GM12878 (cell line): ENCODE measurements around the gene ASIC5. TPM values are rescaled to one million over a fixed set of nuclear protein-coding genes. Genes with fewer than 3 reads are reported as not detected.

Source experiments
- FOXM1 ChIP-seq: IDR thresholded peaks from 2 replicates; pipeline ENCODE4 v1.6.1; 2012; ENCODE audit warnings: low read depth, mild to moderate bottlenecking, inconsistent platforms, low read length, moderate library complexity
- RAD21 ChIP-seq: IDR thresholded peaks from 2 replicates; pipeline ENCODE4 v1.6.1; 2011; ENCODE audit warnings: mild to moderate bottlenecking, low read depth, low read length, moderate library complexity; ENCODE audit not compliant: insufficient read depth
- RAD51 ChIP-seq: fragments of 450-650 bp; IDR thresholded peaks from 2 replicates; pipeline ENCODE4 v1.6.1; 2016; ENCODE audit warnings: moderate library complexity, mild to moderate bottlenecking, inconsistent platforms
- YY1 ChIP-seq: IDR thresholded peaks from 2 replicates; pipeline ENCODE4 v1.6.1; 2011; ENCODE audit warnings: low read depth, mild to moderate bottlenecking, low read length
- ZNF24 ChIP-seq: fragments of 450-650 bp; IDR thresholded peaks from 2 replicates; pipeline ENCODE4 v1.6.1; 2017; ENCODE audit warnings: antibody characterized with exemption, mild to moderate bottlenecking
- polyA plus RNA-seq, 11 experiments: library from polyadenylated mRNA; depleted of rRNA in 4 of 11; unstranded in 6 of 11; stranded (reverse) in 5 of 11; fragments of >200 nt; fragmentation: Nextera tagmentation in 4 of 11; fragmentation: Illumina TruSeq in 1 of 11; extraction: Ambion mirVana in 4 of 11; extraction: Trizol in 1 of 11; gene quantifications; 1 replicate in 1 of 11; 2 replicates in 10 of 11; pipeline versions ENCODE4 v1.2.1 to v1.2.3, GENCODE V29; 2011 to 2016; ENCODE audit warnings: inconsistent platforms in 2 of 11, missing spikeins in 2 of 11, low read depth in 1 of 11
- total RNA-seq, 4 experiments: library from RNA; depleted of rRNA in 3 of 4; stranded (reverse); fragments of >200 nt in 3 of 4; fragmentation: Illumina TruSeq in 1 of 4; extraction: Trizol in 1 of 4; gene quantifications; 2 replicates each; pipeline versions ENCODE4 v1.2.1 to v1.2.3, GENCODE V29; 2013 to 2021
- TF ChIP-seq, protein P1 (sequence below): fragments of 450-650 bp; IDR thresholded peaks from 2 replicates; pipeline ENCODE4 v1.6.1; 2017; ENCODE audit warnings: mild to moderate bottlenecking, low read depth, inconsistent platforms; ENCODE audit not compliant: poor library complexity, severe bottlenecking
- TF ChIP-seq, protein P2 (sequence below): IDR thresholded peaks from 2 replicates; pipeline ENCODE4 v1.6.1; 2011; ENCODE audit warnings: mild to moderate bottlenecking, low read depth, low read length, moderate library complexity; ENCODE audit not compliant: insufficient replicate concordance
- TF ChIP-seq, protein P3 (sequence below): IDR thresholded peaks from 2 replicates; pipeline ENCODE4 v1.6.1; 2012; ENCODE audit warnings: low read depth, low read length, improper control_type of control experiment

ASIC5 gene
- total and polyA plus RNA-seq, 10 of the 15 experiments (the other 5 are each of a cell fraction or from before 2014, with no cell fraction given) = not detected

DNA sequence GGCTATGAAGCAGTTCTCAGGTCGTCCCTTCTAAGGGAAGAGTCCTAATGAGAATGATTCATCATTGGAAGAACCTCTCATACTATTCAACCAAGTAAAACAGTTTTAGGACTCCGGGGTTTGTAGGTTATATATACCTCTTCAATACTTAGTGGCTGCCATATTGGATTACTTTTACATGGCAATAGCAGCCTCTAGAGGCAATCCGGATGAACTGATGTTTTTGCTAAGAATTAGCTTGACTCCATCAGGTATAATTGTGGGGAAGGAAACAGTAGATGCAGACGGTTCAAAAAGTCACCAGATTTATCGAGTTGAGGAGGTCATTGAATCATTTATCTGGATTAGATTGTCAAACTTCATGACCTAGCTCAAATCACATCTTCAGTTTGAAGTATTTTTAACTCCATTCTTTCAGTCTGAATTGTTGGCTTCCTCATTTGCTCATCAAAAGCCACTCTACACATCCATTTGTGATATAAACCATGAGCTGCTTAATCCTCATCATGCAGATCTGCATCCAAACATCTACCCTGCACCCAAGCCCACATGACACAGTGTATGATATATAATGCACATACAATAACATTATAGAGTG, 78.9 kb downstream of the ASIC5 start (continued):
- TF ChIP-seq, protein P1, sequence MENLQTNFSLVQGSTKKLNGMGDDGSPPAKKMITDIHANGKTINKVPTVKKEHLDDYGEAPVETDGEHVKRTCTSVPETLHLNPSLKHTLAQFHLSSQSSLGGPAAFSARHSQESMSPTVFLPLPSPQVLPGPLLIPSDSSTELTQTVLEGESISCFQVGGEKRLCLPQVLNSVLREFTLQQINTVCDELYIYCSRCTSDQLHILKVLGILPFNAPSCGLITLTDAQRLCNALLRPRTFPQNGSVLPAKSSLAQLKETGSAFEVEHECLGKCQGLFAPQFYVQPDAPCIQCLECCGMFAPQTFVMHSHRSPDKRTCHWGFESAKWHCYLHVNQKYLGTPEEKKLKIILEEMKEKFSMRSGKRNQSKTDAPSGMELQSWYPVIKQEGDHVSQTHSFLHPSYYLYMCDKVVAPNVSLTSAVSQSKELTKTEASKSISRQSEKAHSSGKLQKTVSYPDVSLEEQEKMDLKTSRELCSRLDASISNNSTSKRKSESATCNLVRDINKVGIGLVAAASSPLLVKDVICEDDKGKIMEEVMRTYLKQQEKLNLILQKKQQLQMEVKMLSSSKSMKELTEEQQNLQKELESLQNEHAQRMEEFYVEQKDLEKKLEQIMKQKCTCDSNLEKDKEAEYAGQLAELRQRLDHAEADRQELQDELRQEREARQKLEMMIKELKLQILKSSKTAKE = peak; percentile 18
- TF ChIP-seq, protein P2, sequence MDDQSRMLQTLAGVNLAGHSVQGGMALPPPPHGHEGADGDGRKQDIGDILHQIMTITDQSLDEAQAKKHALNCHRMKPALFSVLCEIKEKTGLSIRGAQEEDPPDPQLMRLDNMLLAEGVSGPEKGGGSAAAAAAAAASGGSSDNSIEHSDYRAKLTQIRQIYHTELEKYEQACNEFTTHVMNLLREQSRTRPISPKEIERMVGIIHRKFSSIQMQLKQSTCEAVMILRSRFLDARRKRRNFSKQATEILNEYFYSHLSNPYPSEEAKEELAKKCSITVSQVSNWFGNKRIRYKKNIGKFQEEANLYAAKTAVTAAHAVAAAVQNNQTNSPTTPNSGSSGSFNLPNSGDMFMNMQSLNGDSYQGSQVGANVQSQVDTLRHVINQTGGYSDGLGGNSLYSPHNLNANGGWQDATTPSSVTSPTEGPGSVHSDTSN = no peak
- TF ChIP-seq RAD51 (0 out of 2 replicates have a peak, but pooled peaks have one; percentile 13), ZNF24 (0 out of 2 replicates have a peak, but pooled peaks have one; percentile 18), YY1 (peak; percentile 95), FOXM1 (0 out of 2 replicates have a peak, but pooled peaks have one; percentile 18), RAD21 (peak; percentile 93)
- TF ChIP-seq, protein P3, sequence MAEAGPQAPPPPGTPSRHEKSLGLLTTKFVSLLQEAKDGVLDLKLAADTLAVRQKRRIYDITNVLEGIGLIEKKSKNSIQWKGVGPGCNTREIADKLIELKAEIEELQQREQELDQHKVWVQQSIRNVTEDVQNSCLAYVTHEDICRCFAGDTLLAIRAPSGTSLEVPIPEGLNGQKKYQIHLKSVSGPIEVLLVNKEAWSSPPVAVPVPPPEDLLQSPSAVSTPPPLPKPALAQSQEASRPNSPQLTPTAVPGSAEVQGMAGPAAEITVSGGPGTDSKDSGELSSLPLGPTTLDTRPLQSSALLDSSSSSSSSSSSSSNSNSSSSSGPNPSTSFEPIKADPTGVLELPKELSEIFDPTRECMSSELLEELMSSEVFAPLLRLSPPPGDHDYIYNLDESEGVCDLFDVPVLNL = no peak
